Colonic mucosa (tissue), 4 donors: Measurements from ENCODE around the gene SDHA. TPM values are rescaled to one million over a fixed set of nuclear protein-coding genes. Genes with fewer than 3 reads are reported as not detected.
"Not testable (repeated sequence)": the region's sequence is repeated elsewhere in the genome, so short reads cannot be mapped to it uniquely, and the experiment has no call there.

Source experiments
- DNase-seq: peaks from one replicate; pipeline ENCODE4 v3.0.0-alpha.2; 2020
- H3K27ac ChIP-seq: fragments of 200-600 bp; one replicate; pipeline ENCODE4 v1.8.0; 2021
- H3K27me3 ChIP-seq: fragments of 200-600 bp; one replicate; pipeline ENCODE4 v1.8.0; 2021
- H3K36me3 ChIP-seq: fragments of 200-600 bp; one replicate; pipeline ENCODE4 v1.8.0; 2021
- H3K4me1 ChIP-seq: fragments of 200-600 bp; one replicate; pipeline ENCODE4 v1.8.0; 2021; ENCODE audit warnings: mild to moderate bottlenecking
- H3K4me3 ChIP-seq: fragments of 200-600 bp; one replicate; pipeline ENCODE4 v1.8.0; 2021
- H3K9ac ChIP-seq, 2 donors: one replicate each; pipeline ENCODE4 v1.7.0; 2013; ENCODE audit warnings: control low read depth in 2 of 2, low read depth in 2 of 2, low read length in 2 of 2
- H3K9me3 ChIP-seq: fragments of 200-600 bp; one replicate; pipeline ENCODE4 v1.8.0; 2021
- intact Hi-C: fragments of 100-400 bp; cut with DNase I; formaldehyde crosslinking; loops from one replicate; pipeline ENCODE4 v1.14.1; 2022
- total RNA-seq, 2 donors: library from RNA; stranded (reverse); fragmentation: NEBNext Ultra II Directional in 1 of 2; extraction: Animal tissue kit (Norgen Biotek cat#: 25700) in 1 of 2; gene quantifications; one replicate each; pipeline ENCODE4 v1.2.1, GENCODE V29; 2021
- TF ChIP-seq, protein P1 (sequence below): fragments of 200-600 bp; IDR thresholded peaks from one replicate; pipeline ENCODE4 v1.8.0; 2022; ENCODE audit warnings: antibody characterized with exemption, mild to moderate bottlenecking
- donor health status: healthy.
- donor health status: DM: no; HTN: no; CAD: no.
- donor health status: DM: no; HTN: no; CAD: no.

The SDHA gene
- total RNA-seq, 2 donors from 2014 or later = 285 to 414 TPM

- H3K27me3 ChIP-seq = no peaks in the 10 kb centered on the region
- no peak for DNase-seq
- TF ChIP-seq, protein P1, sequence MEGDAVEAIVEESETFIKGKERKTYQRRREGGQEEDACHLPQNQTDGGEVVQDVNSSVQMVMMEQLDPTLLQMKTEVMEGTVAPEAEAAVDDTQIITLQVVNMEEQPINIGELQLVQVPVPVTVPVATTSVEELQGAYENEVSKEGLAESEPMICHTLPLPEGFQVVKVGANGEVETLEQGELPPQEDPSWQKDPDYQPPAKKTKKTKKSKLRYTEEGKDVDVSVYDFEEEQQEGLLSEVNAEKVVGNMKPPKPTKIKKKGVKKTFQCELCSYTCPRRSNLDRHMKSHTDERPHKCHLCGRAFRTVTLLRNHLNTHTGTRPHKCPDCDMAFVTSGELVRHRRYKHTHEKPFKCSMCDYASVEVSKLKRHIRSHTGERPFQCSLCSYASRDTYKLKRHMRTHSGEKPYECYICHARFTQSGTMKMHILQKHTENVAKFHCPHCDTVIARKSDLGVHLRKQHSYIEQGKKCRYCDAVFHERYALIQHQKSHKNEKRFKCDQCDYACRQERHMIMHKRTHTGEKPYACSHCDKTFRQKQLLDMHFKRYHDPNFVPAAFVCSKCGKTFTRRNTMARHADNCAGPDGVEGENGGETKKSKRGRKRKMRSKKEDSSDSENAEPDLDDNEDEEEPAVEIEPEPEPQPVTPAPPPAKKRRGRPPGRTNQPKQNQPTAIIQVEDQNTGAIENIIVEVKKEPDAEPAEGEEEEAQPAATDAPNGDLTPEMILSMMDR = no peak
- H3K9me3 ChIP-seq = no peaks in the 10 kb centered on the region
- H3K4me1 ChIP-seq = no peaks in the 10 kb centered on the region
- no peak overlapping the region for H3K4me3 ChIP-seq
- H3K36me3 ChIP-seq = no peaks in the 10 kb centered on the region
- H3K9ac ChIP-seq = no peak overlapping the region
- no peak overlapping the region for H3K27ac ChIP-seq
- intact Hi-C loops = no loop called here
These were observed 80.6 kb downstream of the SDHA start for GRCh38 chr5:298737-299125.

DNA sequence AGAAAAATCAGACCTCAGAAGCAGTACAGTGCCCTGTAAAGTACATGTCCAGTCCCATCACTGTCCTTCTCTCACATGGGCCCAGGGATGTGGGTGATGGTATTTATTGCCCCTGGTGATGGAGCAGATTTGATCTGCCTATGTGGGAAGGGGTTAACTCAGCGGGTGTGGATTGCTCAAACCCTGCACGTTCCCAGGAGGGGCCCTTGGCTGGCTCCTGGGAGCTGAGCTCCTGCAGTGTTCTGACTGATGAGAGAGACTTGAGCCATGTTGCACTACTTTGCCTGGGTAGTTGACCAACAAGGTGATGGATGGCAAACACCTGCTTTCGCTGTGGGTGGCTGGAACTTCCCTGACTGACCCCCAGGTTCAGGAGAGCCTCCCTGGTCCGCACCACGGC is 81.8 kb downstream of the SDHA start:
- H3K36me3 ChIP-seq, H3K4me3 ChIP-seq, H3K4me1 ChIP-seq, H3K27me3 ChIP-seq, H3K27ac ChIP-seq, H3K9me3 ChIP-seq, DNase-seq, H3K9ac ChIP-seq, intact Hi-C loops: not testable (repeated sequence)

DNA sequence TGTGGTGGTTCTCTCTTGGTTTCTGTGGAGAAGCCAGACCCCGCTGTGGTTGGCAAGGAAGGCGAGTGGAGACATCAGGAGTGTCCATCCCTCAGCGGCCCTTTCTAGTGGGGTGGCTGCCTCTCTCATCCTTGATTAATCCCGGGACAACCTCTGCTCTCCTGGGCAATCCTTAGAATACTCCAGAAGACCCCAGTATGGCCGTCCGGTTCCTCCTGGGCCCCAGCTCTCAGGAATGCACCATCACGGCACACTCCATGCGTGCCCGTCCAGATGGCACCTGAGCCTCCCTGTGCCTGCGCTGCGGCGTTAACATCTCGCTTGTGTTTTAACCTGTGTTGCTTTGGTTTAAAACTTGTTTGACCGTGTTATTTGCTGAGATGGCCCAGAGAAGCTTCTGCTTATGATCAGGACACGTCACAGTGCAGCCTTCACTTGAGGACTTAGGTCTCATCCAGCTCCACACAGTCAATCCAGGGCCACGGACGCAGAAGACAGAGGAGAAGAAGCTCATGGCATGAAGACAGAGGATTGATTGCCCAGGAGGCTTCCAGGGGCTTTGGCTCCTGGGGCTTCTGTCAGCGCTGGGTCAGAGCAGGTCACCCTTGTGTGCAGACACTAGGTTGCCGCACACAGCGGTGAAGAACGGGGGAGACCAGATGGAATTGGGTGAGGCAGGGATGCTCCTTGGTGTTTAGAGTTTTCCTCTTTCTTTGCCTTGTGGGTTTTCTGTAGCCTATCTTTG is 82.7 kb downstream of the SDHA start:
- H3K9me3 ChIP-seq, intact Hi-C loops, H3K4me3 ChIP-seq, H3K27me3 ChIP-seq, H3K36me3 ChIP-seq, H3K27ac ChIP-seq, H3K4me1 ChIP-seq, H3K9ac ChIP-seq, DNase-seq: not testable (repeated sequence)

DNA sequence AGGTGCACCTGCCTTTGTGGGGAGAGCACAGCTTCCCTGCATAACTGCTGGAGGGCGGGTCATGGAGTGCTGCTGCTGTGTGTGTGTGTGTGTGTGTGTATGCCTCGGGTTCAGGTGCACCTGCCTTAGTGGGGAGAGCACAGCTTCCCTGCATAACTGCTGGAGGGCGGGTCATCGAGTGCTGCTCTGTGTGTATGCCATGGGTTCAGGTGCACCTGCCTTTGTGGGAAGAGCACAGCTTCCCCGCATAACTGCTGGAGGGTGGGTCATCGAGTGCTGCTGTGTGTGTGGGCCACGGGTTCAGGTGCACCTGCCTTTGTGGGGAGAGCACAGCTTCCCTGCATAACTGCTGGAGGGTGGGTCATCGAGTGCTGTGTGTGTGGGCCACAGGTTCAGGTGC is 84.3 kb downstream of the SDHA start:
- DNase-seq, H3K4me3 ChIP-seq, intact Hi-C loops, H3K27ac ChIP-seq, H3K27me3 ChIP-seq, H3K9me3 ChIP-seq, H3K36me3 ChIP-seq, H3K9ac ChIP-seq, H3K4me1 ChIP-seq: not testable (repeated sequence)

DNA sequence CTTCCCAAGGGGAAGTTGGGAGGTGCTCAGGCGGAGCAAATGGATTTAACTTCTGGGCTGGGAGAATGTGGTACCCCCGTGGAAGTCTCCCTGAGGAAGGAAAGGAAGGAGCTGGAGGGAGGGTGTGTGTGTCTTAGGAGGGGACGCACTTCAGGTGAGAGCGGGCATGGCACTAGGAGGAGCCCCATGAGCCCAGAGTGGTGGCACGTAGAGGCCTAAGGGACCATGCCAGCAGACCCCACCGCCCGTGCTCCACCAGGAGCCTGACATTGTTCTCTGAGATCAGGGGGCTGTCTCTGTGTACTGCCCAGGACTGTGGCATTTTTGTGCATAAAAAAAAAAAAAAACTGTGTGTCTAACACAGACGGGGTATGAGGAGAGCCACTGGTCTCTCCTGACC is 84.8 kb downstream of the SDHA start:
- intact Hi-C loops = no loop called here
- TF ChIP-seq, protein P1 = no peak
- Histone ChIP-seq H3K4me3 (no peak overlapping the region), H3K36me3 (peaks cover 6% of the 10 kb centered on the region), H3K9ac (no peak overlapping the region), H3K9me3 (no peaks in the 10 kb centered on the region), H3K27ac (no peak overlapping the region), H3K4me1 (no peaks in the 10 kb centered on the region), H3K27me3 (no peaks in the 10 kb centered on the region)
- DNase-seq = no peak

DNA sequence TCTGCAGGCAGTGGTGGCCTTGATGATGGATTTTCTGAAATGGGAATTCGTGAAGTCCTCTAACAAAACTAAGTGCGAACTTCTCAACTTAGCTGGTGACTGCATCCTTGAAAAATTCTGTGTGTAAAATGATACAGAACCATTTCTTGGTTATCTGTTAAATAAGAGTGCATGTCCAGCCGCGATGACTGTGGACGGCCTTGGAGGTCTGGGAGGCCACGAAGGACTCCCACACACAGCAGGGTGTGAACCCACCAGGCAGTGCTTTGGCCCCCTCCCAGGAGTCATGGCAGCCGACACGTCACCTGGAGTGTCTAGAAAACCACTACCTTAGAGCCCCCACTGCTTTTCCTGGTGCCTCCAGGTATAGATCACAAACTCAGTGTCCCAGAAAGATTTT is 85.6 kb downstream of the SDHA start:
- H3K36me3 ChIP-seq, H3K9me3 ChIP-seq, H3K9ac ChIP-seq, H3K4me1 ChIP-seq, H3K4me3 ChIP-seq, intact Hi-C loops, H3K27ac ChIP-seq, H3K27me3 ChIP-seq, DNase-seq: not testable (repeated sequence)

DNA sequence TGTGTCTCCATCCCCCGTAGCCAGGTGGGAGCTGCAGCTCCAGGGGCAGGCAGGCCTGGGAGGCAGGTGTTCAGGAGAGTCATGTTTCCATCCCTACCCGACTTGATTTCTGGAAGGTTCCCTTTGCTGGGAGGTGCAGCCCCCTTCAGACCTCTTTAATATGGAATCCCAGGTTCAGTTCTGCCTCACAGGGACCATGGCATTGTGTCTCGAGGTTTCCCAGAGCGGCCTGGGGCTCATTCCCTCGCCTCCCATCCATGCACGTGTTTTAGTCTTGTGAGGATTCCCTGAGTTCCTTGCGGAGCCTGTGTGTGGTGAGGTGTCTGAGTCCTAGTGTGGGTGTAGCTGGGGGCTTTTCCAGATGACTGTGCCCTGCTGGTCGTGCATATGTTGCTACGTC is 86.9 kb downstream of the SDHA start:
- Histone ChIP-seq H3K9ac (no peak overlapping the region), H3K27ac (no peak overlapping the region), H3K9me3 (no peaks in the 10 kb centered on the region), H3K4me1 (no peaks in the 10 kb centered on the region), H3K36me3 (peaks cover 6% of the 10 kb centered on the region), H3K27me3 (no peaks in the 10 kb centered on the region), H3K4me3 (no peak overlapping the region)
- TF ChIP-seq, protein P1 = no peak
- DNase-seq = no peak
- intact Hi-C loops = no loop called here
